SK-N-SH (cell line): ENCODE results near the gene GALNT11. TPM values are rescaled to one million over a fixed set of nuclear protein-coding genes. Genes with fewer than 3 reads are reported as not detected.

Experiments
- CTCF ChIA-PET: fragments of 300-600, 350-600 bp; formaldehyde crosslinking; extraction: SDS; loops from one replicate; lab custom pipeline; 2021; lab: Yijun Ruan, JAX
- POLR2A ChIA-PET: fragments of 350-600 bp; sonication (Branson Sonifier 250); formaldehyde crosslinking; extraction: SDS; loops from one replicate; lab custom pipeline; 2020; ENCODE audit warnings: antibody characterized with exemption, inconsistent platforms; lab: Yijun Ruan, JAX
- DNase-seq: peaks from one replicate; pipeline ENCODE4 v3.0.0; 2012
- H2AFZ ChIP-seq: fragments of 200-600 bp; sonication (generic); 2 replicates; pipeline ENCODE4 v1.8.1; 2016; ENCODE audit warnings: antibody characterized with exemption, mild to moderate bottlenecking, low read depth
- H3F3A ChIP-seq: fragments of 200-600 bp; sonication (generic); replicated peaks from 2 replicates; pipeline ENCODE3; 2016; ENCODE audit warnings: antibody characterized with exemption, mild to moderate bottlenecking; ENCODE audit not compliant: insufficient read depth
- H3K27ac ChIP-seq, 2 experiments: fragments of 200-500 bp in 1 of 2; fragments of 200-600 bp in 1 of 2; sonication (Bioruptor generic) in 1 of 2; sonication (generic), shearing (Covaris generic) in 1 of 2; 2 replicates each; pipeline versions ENCODE4 v1.5.1 to v1.6.1; 2014 to 2016; ENCODE audit warnings: low read depth in 2 of 2, inconsistent platforms in 1 of 2, low read length in 1 of 2, mild to moderate bottlenecking in 1 of 2, mixed read lengths in 1 of 2
- H3K27me3 ChIP-seq: fragments of 200-600 bp; sonication (generic), shearing (Covaris generic); 2 replicates; pipeline ENCODE4 v1.6.1; 2016; ENCODE audit warnings: mixed run types; ENCODE audit not compliant: insufficient read depth
- H3K36me3 ChIP-seq, 2 experiments: fragments of 200-500 bp in 1 of 2; fragments of 200-600 bp in 1 of 2; sonication (Bioruptor generic) in 1 of 2; sonication (generic) in 1 of 2; replicated peaks in 1 of 2; 2 replicates each; pipeline versions ENCODE3 to v1.5.1; 2014 to 2016; ENCODE audit warnings: low read length in 1 of 2, mild to moderate bottlenecking in 1 of 2; ENCODE audit not compliant: insufficient read depth in 2 of 2, control insufficient read depth in 1 of 2
- H3K4me1 ChIP-seq, 2 experiments: fragments of 200-500 bp in 1 of 2; fragments of 200-600 bp in 1 of 2; sonication (Bioruptor generic) in 1 of 2; sonication (generic), shearing (Covaris generic) in 1 of 2; 2 replicates each; pipeline versions ENCODE4 v1.5.1 to v1.6.1; 2014 to 2016; ENCODE audit warnings: low read depth in 1 of 2, low read length in 1 of 2, mixed run types in 1 of 2; ENCODE audit not compliant: insufficient read depth in 2 of 2, control insufficient read depth in 1 of 2
- H3K4me2 ChIP-seq: fragments of 200-600 bp; sonication (generic), shearing (Covaris generic); 2 replicates; pipeline ENCODE4 v1.6.1; 2017; ENCODE audit warnings: mixed run types
- H3K4me3 ChIP-seq, 2 experiments: fragments of 200-500 bp in 1 of 2; fragments of 200-600 bp in 1 of 2; sonication (Bioruptor generic) in 1 of 2; sonication (generic), shearing (Covaris generic) in 1 of 2; 2 replicates each; pipeline versions ENCODE4 v1.5.1 to v1.8.1; 2014 to 2016; ENCODE audit warnings: low read depth in 2 of 2, inconsistent platforms in 1 of 2, low read length in 1 of 2, mild to moderate bottlenecking in 1 of 2, mixed read lengths in 1 of 2, moderate library complexity in 1 of 2
- H3K79me2 ChIP-seq: fragments of 200-600 bp; sonication (generic); 2 replicates; pipeline ENCODE4 v1.8.1; 2017; ENCODE audit warnings: mild to moderate bottlenecking; ENCODE audit not compliant: insufficient read depth
- H3K9ac ChIP-seq: fragments of 200-600 bp; sonication (generic); 2 replicates; pipeline ENCODE4 v1.6.1; 2017; ENCODE audit warnings: mixed run types
- H3K9me2 ChIP-seq: fragments of 200-600 bp; sonication (generic); 2 replicates; pipeline ENCODE4 v1.6.1; 2017; ENCODE audit warnings: mixed run types
- H3K9me3 ChIP-seq: fragments of 200-600 bp; sonication (generic); 2 replicates; pipeline ENCODE4 v1.6.1; 2017; ENCODE audit warnings: mixed run types, mild to moderate bottlenecking, moderate library complexity
- H4K20me1 ChIP-seq: fragments of 200-600 bp; sonication (generic); 2 replicates; pipeline ENCODE4 v1.6.1; 2017; ENCODE audit warnings: mild to moderate bottlenecking, mixed run types; ENCODE audit not compliant: insufficient read depth
- CHD2 ChIP-seq: fragments of 150-350 bp; IDR thresholded peaks from 2 replicates; pipeline ENCODE4 v1.6.1; 2018; ENCODE audit warnings: low read length; ENCODE audit not compliant: partially characterized antibody
- ELF1 ChIP-seq: IDR thresholded peaks from 2 replicates; pipeline ENCODE4 v1.4.0; 2012
- EZH2phosphoT487 ChIP-seq: fragments of 200-600 bp; sonication (generic); IDR thresholded peaks from 2 replicates; pipeline ENCODE4 v1.6.1; 2017; ENCODE audit warnings: low read depth, mixed run types, mild to moderate bottlenecking, antibody characterized with exemption, moderate library complexity, borderline replicate concordance
- FOXJ3 ChIP-seq: sonication (generic); formaldehyde crosslinking; IDR thresholded peaks from 2 replicates; pipeline ENCODE4 v1.5.1; 2020; ENCODE audit warnings: mild to moderate bottlenecking, missing genetic modification reagents
- GABPA ChIP-seq: IDR thresholded peaks from 2 replicates; pipeline ENCODE4 v1.4.0; 2012; ENCODE audit warnings: low read depth, mild to moderate bottlenecking
- GATA2 ChIP-seq: sonication (generic); formaldehyde crosslinking; IDR thresholded peaks from 2 replicates; pipeline ENCODE4 v1.5.0; 2020; ENCODE audit warnings: mild to moderate bottlenecking, missing genetic modification reagents
- JUND ChIP-seq: IDR thresholded peaks from 2 replicates; pipeline ENCODE4 v1.4.0; 2012
- MEF2A ChIP-seq: IDR thresholded peaks from 2 replicates; pipeline ENCODE4 v1.4.0; 2012; ENCODE audit warnings: low read depth, borderline replicate concordance
- MXI1 ChIP-seq: IDR thresholded peaks from 2 replicates; pipeline ENCODE4 v1.6.1; 2012; ENCODE audit warnings: mild to moderate bottlenecking, low read depth, low read length, improper control_type of control experiment
- NRF1 ChIP-seq: IDR thresholded peaks from 2 replicates; pipeline ENCODE4 v1.6.1; 2012; ENCODE audit warnings: low read depth, mild to moderate bottlenecking, low read length
- POLR2AphosphoS5 ChIP-seq: IDR thresholded peaks from 2 replicates; pipeline ENCODE4 v1.6.1; 2012; ENCODE audit warnings: low read depth, low read length
- RCOR1 ChIP-seq: fragments of 150-350 bp; IDR thresholded peaks from 2 replicates; pipeline ENCODE4 v1.6.1; 2017; ENCODE audit warnings: antibody characterized with exemption, low read length
- RXRA ChIP-seq: IDR thresholded peaks from 2 replicates; pipeline ENCODE4 v1.4.0; 2012; ENCODE audit warnings: low read depth, mild to moderate bottlenecking, borderline replicate concordance
- SMC3 ChIP-seq: IDR thresholded peaks from 2 replicates; pipeline ENCODE4 v1.6.1; 2012; ENCODE audit warnings: low read depth, low read length, improper control_type of control experiment
- TAF1 ChIP-seq: IDR thresholded peaks from 2 replicates; pipeline ENCODE4 v1.6.1; 2012; ENCODE audit warnings: low read depth, mild to moderate bottlenecking, low read length, moderate library complexity, borderline replicate concordance
- TEAD4 ChIP-seq: IDR thresholded peaks from 2 replicates; pipeline ENCODE4 v1.4.0; 2012; ENCODE audit warnings: mild to moderate bottlenecking, borderline replicate concordance; ENCODE audit not compliant: insufficient read depth
- WGBS: methylation state at CpG from one replicate; pipeline ENCODE4 v1.1.6; 2017; ENCODE audit warnings: low lambda C conversion rate; 5-methylcytosine and 5-hydroxymethylcytosine counted together
- polyA plus RNA-seq, 3 experiments: library from polyadenylated mRNA; depleted of rRNA; stranded (reverse); fragments of >200 nt; gene quantifications; 2 replicates each; pipeline ENCODE4 v1.2.3, GENCODE V29; 2012
- TF ChIP-seq, protein P1 (sequence below): fragments of 200-600 bp; sonication (generic); IDR thresholded peaks from 2 replicates; pipeline ENCODE4 v1.6.1; 2017; ENCODE audit warnings: antibody characterized with exemption, mild to moderate bottlenecking, moderate library complexity
- TF ChIP-seq, protein P2 (sequence below): IDR thresholded peaks from 2 replicates; pipeline ENCODE4 v1.4.0; 2012; ENCODE audit warnings: low read depth

GALNT11 gene
- polyA plus RNA-seq, 1 of the 3 experiments (the other 2 are of a cell fraction) = 70.0 TPM

DNA sequence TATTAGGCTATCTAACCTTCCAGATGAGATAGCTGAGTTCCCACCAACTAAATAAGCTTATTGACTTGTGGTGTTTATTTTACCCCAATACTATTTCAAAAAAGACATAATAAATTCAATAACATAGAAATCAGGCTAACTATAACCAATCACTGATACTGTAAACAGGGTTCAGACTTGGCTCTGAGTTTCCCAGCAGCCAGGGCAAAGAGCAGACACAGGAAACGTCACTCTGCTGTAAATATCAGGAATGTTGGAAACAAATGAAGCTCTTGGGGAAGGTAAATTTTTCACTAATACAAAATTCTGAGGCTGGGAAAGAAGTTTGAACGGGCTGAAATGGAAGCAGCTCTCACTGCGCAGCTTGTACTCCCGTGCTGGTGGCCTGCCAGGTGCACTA, 114.6 kb downstream of the GALNT11 start:
- Histone ChIP-seq H2AFZ (no peak overlapping the region), H3K27me3 (no peaks in the 10 kb centered on the region), H3K4me2 (no peak overlapping the region), H3K36me3 (peaks cover 85 to 90% of the 10 kb centered on the region in 2 experiments), H3F3A (peaks cover 11% of the 10 kb centered on the region), H3K4me1 (peaks cover 3 to 13% of the 10 kb centered on the region in 2 experiments; a peak in 3 of 4 replicates), H3K27ac (no peak overlapping the region), H3K9ac (no peak overlapping the region), H4K20me1 (peaks cover 28% of the 10 kb centered on the region), H3K79me2 (no peaks in the 10 kb centered on the region), H3K9me2 (no peaks in the 10 kb centered on the region), H3K9me3 (no peaks in the 10 kb centered on the region), H3K4me3 (no peak overlapping the region)
- ChIA-PET CTCF (interaction anchor here (1.1 to 2.4 kb wide), 3 partner anchors 9 to 567 kb away, joined by 4 to 8 read pairs (median 6); no protein-coding TSS in a partner anchor), POLR2A (no interaction called here)
- TF ChIP-seq SMC3 (no peak), RXRA (no peak), CHD2 (no peak), FOXJ3 (CRISPR knock-in tag) (no peak), GATA2 (CRISPR knock-in tag) (no peak), ELF1 (no peak), TEAD4 (no peak), TAF1 (no peak), GABPA (no peak), MXI1 (no peak)
- TF ChIP-seq, protein P1, sequence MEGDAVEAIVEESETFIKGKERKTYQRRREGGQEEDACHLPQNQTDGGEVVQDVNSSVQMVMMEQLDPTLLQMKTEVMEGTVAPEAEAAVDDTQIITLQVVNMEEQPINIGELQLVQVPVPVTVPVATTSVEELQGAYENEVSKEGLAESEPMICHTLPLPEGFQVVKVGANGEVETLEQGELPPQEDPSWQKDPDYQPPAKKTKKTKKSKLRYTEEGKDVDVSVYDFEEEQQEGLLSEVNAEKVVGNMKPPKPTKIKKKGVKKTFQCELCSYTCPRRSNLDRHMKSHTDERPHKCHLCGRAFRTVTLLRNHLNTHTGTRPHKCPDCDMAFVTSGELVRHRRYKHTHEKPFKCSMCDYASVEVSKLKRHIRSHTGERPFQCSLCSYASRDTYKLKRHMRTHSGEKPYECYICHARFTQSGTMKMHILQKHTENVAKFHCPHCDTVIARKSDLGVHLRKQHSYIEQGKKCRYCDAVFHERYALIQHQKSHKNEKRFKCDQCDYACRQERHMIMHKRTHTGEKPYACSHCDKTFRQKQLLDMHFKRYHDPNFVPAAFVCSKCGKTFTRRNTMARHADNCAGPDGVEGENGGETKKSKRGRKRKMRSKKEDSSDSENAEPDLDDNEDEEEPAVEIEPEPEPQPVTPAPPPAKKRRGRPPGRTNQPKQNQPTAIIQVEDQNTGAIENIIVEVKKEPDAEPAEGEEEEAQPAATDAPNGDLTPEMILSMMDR = no peak
- WGBS = 92% methylated on average over 4 of the region's 4 CpGs
- no peak for DNase-seq

DNA sequence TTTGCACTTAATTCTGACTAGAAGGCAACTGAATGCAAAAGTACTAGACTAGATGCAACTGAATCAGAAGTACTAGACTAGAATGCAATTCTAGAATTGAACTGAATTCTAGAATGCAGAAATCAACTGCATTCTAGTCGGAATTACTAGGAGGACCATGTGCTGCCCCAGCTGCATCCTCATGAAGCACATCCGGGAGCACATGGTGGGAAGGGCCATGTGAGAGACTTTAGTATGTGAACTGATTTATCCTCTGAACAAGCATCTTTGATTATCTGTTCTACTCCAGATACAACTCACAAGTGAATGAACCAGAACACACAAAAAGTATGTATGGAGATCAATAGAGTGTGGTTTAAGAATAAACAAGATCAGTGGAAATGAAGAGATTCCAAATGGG, 115.1 kb downstream of the GALNT11 start:
- ChIA-PET POLR2A (no interaction called here), CTCF (interaction anchor here (1.1 to 1.5 kb wide), 2 partner anchors 9 to 566 kb away, joined by 4 to 6 read pairs; no protein-coding TSS in a partner anchor)
- H4K20me1 ChIP-seq = peaks cover 33% of the 10 kb centered on the region

More for the DNA sequence above, 115.1 kb downstream of the GALNT11 start:
- Histone ChIP-seq H3K27me3 (no peaks in the 10 kb centered on the region), H3K9ac (no peak overlapping the region), H3K79me2 (no peaks in the 10 kb centered on the region), H3K27ac (no peak overlapping the region), H3K9me2 (no peaks in the 10 kb centered on the region), H3K36me3 (peaks cover 85% of the 10 kb centered on the region in 2 experiments), H3K4me1 (peaks cover 3 to 18% of the 10 kb centered on the region in 2 experiments; a peak in 3 of 4 replicates), H2AFZ (no peak overlapping the region), H3K4me3 (no peak overlapping the region), H3K9me3 (no peaks in the 10 kb centered on the region), H3K4me2 (no peak overlapping the region), H3F3A (peaks cover 16% of the 10 kb centered on the region)
- WGBS = 97% methylated on average over 2 of the region's 2 CpGs
- no peak for TF ChIP-seq FOXJ3 (CRISPR knock-in tag)
- TF ChIP-seq EZH2phosphoT487 = no peak
- TF ChIP-seq POLR2AphosphoS5 = no peak
- no peak for TF ChIP-seq NRF1
- TF ChIP-seq SMC3 = no peak
- TF ChIP-seq TEAD4 = no peak
- TF ChIP-seq MEF2A = no peak
- TF ChIP-seq JUND = no peak
- TF ChIP-seq, protein P2, sequence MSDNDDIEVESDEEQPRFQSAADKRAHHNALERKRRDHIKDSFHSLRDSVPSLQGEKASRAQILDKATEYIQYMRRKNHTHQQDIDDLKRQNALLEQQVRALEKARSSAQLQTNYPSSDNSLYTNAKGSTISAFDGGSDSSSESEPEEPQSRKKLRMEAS = no peak
- no peak for TF ChIP-seq RCOR1
- no peak for DNase-seq
